GM21360 (cell line): ENCODE data around the gene DESI1.
"Not testable (repeated sequence)": the region's sequence is repeated elsewhere in the genome, so short reads cannot be mapped to it uniquely, and the experiment has no call there.

Experiments used
- ATAC-seq: cut with Tn5 transposase; IDR thresholded peaks from one replicate; pipeline ENCODE4 v1.9.1; 2021; ENCODE audit warnings: mild to moderate bottlenecking, moderate library complexity; ENCODE audit not compliant: unreplicated experiment

The DESI1 gene

DNA sequence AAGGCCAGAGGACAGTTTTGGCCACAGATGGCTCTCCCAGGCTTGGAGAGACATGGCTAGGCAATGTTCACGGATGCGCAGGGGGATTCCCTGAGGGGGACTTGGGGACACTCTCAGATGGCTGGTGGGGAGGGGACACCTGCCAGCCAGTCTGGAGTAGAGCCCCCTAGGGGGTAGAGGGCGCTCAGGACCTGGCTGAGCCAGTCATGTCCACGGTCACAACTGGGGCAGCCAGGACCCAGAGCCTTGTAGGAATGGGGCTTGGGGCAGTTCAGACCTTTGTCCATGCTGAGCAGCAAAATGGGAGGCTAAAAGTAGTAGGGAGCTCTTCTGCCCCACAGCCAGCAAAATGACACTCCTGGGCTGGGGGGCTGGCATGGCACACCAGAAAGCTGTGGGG lies 58.4 kb downstream of the DESI1 start:
- no peak for ATAC-seq

DNA sequence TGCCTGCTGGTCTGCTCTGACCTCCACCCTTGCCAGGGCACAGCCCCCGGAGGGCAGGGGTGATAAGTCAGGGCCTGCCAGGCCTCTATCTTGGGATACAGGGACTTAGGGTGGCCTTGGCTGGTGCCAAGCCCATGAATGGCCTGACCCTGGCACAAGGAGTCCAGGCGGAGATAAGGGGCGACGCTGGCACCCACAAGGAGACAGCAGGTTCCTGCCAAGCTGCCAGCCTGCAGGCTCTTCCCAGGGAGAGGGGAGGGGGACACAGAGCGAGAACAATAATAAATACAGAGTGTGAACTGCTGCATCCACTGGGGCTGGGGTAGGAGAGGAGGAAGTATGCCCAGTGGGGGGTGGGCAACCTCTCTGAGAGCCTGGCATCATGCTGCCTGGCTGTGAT lies 59.1 kb downstream of the DESI1 start:
- ATAC-seq: no peak

DNA sequence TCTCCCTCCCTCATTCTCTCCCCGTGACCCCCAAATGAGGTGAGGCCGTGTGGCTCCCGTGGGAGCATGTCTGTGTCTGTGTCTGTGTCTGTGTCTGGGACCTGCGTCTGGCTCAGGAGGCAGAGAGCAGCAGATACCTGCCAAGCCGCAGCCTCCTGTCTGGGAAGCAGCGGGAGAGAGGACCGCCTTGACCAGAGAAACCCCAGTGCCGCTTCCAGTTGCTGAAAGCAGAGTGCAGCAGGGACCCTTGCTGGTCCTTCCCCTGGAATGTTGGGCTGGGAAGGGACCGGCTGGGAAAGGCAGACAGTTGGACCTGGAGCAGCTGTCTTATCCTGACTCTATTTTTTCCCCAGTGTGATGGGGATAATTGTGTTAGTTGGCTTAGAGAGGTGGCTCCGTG lies 59.5 kb downstream of the DESI1 start:
- ATAC-seq: no peak

DNA sequence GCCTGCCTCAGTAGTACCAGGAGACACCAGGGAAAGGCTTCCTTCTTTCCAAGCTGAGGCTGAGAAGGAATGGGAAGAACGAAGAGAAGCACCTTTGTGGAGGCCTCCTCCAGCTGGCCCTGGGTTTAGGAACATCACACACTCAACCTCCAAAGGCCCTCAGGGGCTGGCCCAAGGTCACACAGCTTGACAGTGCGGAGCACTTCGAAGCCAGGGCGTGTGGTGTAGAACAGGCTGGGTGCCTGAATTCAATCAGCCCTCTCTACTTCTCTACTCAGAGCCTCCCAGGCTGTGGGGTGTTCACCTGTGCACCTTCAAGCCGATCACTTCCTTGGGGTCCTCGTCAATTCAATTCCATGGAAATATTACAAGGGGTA lies 60.8 kb downstream of the DESI1 start:
- ATAC-seq: no peak

DNA sequence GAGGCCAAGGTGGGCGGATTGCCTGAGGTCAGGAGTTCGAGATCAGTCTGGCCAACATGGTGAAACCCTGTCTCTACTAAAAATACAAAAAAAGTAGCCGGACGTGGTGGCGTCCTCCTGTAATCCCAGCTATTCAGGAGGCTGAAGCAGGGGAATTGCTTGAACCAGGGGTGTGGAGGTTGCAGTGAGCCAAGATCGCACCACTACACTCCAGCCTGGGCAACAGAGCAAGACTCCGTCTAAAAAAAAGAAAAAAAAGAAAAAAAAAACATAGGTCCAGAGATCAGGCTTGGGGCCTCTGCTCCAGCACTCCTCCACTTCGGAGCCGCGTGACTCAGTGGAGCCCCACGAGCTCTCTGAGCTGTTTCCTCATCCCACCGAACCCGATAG lies 62.6 kb downstream of the DESI1 start:
- not testable (repeated sequence) for ATAC-seq

DNA sequence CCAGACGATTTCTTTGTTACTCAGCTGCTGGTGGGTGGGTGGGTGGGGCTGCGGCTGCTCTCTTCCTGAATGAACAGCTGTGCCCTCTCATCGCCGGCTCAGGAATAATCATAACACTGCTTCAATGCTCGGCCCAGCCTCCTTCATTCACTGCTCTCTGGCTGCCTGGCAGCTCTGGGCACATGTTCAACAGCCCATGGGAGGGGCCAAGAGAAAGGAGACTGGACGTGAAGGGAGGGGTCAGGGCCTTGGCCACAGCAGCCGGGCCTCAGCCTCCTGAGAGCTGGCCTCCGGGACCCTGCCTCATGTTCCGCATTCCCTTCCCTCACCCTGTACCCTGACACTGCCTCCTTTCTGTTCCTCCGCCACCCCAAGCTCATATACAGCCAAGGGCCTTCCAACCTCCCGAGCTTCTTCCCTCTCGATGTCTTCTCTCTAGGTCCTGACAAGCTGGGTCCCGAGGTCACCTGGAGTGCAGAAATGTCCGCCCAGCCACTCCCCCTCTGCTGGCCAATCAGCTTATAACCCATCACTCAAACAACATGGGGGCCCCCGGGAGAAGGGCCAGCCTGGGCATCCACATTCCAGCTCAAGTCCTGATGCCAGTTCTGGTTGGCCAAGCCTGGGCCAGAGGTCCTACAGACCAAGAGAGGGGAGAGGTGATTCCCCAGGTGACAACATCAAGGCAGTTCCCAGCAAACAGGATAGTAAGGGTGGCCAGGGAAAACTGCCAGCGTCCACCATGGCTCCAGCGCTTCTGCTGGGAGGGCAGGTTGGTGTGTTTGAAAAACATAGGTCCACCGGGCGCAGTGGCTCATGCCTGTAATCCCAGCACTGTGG lies 63.2 kb downstream of the DESI1 start:
- ATAC-seq: no peak

DNA sequence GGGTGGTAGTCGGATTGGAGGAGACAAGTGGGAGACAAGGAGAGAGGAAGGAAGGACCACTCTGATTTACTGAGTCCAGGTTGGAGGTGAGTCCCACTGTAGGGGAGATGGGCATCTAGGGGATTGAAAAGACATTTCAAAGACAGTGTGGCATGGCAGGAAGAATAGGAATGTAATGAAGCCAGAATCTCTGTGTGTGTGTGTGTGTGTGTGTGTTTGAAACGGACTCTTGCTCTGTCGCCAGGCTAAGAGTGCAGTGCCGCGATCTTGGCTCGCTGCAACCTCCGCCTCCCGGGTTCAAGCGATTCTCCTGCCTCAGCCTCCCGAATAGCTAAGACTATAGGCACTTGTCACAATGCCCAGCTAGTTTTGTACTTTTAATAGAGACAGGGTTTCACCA lies 64.3 kb downstream of the DESI1 start:
- ATAC-seq: no peak

DNA sequence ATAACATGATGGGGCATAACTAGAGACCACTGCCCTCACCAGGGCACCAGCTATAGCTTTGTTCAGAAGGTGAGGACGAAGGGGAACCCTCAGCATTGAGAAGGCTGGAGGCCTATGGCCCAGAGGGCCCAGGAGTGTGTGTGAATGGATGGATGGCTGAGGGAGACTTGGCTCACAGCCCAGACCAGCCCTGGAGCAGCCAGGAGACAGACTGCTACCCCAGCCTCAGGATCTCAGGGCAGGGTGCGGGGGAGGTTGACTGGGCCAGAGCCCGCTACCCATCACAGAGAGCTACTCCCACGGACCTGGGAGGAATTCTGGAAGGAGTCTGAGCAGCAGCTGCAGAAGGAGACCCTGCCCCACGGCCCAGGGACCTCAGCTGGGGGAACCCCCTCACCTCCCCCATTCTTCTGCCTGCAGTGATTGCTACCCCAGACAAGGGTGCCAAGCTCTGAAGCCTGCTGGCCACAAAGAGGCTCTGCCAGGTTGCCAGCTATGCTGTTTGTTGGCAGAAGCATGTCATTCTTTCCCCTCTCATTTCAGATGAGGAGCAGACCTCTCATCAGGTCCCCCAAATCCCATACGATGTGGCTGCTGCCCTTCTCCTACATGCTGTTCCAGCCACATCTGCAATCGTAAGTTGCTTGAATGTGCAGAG lies 65.4 kb downstream of the DESI1 start:
- ATAC-seq: no peak

DNA sequence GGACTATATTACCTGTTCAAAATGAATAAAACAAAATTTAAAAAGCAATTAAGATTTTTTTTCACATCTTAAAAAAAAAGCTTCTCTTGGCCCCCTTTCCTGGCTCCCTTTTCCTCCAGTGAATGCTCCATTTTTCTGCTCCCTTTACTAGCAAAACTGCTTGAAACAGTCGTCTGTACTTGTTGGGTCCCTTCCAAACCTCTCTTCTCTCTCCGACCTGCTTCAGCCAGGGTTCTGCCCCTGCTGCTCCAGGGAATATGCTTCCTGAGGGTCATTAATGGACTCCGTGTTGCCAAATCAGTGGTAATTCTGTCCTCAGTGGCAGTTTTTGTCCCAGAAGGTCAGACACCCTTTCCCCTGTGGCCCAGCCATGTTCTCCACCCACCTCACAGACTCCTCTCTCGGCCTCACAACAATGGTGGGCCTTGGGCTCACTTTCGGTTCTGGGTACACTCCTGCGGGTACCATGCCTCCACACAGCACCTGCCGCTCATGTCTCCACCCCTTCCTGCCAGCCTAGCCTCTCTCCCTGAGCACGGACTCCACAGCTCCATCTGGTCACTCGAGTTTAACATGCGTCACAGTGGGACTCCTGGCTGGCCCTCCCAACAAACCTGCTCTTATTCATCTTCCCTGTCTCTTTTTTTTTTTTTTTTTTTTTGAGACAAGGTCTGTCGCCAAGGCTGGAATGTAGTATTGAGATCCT lies 68.8 kb downstream of the DESI1 start:
- no peak for ATAC-seq

DNA sequence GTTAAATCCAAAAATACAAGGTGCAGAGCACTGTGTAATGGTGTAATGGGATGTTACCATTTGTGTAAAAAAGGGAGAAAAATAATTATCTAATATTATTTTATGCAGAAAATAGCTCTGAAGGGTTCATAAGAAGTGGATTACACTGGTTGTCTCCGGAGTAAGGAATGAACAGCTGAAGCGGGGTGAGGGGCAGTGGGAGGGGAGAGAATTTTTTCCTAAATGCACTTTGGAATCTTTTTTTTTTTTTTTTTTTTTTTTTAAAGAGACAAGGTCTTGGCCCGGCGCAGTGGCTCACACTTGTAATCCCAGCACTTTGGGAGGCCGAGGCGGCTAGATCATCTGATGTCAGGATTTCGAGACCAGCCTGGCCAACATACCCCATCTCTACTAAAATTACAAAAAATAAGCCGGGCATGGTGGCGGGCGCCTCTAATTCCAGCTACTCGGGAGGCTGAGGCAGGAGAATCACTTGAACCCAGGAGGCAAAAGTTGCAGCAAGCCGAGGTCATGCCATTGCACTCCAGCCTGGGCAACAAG lies 69.8 kb downstream of the DESI1 start:
- no peak for ATAC-seq

DNA sequence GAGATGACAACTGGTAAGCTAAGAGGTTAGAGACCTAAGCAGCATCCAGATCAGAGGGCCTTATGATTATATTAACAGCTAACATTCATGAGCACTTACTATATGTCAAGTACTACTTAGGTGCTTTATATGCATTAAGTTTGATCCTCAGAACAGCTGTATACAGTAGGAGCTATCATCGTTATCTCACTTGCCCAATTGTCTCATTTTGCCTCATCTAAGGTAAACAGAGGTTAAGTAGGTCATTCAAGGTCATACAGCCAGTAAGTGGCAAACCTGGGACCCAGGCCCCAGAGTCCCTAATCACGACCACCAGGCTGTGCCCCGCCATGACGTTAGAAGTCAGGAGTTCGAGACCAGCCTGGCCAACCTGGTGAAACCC lies 72.0 kb downstream of the DESI1 start:
- ATAC-seq: no peak
